ENCODE measurements around the gene ZFAND3.

ZFAND3 gene

DNA sequence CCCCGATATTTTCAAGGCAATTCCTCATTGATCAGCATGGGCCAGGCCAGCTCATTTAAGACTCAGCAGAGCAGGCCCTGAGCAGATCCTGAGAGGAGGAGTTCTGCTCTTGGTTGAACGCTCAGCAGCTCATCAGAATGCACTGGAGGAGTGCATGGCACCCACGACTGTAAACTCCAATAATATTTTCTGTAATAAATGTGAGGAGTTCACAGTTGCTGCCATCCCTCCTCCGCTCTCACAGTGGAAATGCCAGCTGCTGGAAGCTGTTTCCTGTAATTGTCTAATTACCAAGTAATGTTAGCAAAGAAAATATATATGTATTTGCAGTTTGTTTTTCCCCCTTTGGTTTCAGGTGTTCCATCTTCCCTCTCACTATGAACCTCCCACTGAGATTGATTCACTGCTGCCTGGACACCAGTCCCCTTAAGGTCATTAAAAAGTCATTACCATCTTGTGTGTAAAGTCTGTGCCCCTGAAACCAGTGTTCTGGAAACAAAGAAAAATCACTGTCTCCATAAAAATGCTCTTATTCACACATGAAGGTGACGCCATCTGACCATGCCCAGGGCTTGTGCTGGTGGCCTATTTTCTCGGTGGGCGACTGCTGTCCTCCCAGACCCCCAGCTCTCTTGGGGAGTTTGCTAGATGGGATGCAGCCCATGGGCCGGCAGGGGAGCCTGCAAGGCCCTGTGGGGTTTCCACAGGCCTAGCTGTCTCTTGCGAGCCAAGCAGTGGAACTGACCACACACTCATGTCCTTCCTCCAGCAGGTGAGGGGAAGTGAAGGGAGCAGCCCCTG lies 374.2 kb downstream of the ZFAND3 start:
- DNase-seq (ENCODE audit: low read depth in 4 of 4, low spot score in 1 of 4) = no peak

GRCh38 chr6:38194282-38194572 lies 374.7 kb downstream of the ZFAND3 start:
- no peak for DNase-seq (ENCODE audit: low read depth in 4 of 4, low spot score in 1 of 4)

DNA sequence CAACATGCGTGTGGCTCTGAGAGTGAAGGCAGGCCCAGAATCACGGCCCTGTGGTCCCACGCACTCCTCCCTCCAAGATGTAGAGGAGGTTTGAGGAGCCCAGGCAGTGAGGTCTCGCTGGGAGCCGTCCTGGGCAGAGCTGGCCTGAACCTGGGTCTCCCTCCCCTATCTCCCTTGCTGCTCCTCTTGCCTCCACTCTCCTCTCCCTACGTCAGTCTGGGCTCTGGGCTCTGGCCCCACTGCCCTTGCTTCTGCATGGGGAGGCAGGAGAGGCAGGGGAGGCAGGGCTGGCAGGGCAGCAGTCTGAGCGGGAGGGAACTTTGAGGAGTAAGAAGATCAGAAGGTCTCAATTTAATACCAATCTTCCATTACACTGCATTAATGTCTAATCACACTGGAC lies 375.1 kb downstream of the ZFAND3 start:
- no peak for DNase-seq (ENCODE audit: low read depth in 4 of 4, low spot score in 1 of 4)

DNA sequence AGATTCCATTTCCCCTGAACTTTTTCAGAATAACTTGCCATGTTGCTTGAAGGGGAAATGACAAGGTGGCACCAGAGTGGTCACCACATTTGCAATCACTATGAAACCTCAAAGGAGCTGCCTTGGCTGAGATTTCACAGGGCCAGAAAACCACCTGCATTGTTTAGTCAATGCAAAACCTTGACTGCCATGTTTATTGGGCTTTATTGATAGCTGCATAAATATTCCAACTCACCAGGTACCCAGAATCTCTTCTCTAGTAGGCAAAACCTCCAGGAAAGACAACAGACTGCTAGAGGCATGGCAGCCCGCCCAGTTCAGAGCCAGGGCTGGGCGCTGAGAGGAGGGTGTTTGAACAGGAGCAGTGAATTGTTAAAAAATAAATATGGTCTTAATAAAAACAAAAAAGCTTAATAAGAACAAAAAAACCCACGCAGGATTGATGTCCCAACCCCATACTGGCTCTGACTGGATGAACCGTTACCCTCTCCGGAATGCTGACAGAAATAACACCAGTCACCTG lies 375.6 kb downstream of the ZFAND3 start:
- no peak for DNase-seq (ENCODE audit: low read depth in 4 of 4, low spot score in 1 of 4)

DNA sequence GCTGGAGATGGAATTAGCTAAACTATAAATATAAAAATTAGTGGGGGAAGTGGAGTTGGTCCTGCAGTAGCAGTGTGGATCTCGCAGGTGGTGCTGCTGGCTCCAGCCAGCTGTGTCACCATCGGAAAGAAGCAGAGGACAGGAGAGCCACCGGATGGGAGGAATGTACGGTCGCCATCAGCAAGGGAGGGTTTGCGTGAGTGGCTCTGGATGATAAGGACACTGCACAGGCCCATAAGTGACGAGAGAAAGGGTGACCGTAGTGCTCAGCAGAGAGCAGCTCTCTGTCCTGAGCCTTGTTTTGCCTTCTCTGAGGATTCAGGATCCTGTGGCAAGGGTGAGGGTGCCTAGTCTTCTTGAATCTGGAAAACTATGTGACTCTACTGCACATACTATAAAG lies 378.7 kb downstream of the ZFAND3 start:
- DNase-seq (ENCODE audit: low read depth in 4 of 4, low spot score in 1 of 4) = no peak

All from stimulated activated CD4-positive, alpha-beta T cell treated with anti-CD3 and anti-CD28 coated beads, Interleukin-1b, Interleukin-23, amount 100 ng/mL, for 24 hours (primary cell).